Ureter (tissue), 1 donor: ENCODE results near the gene RIMS4. TPM values are rescaled to one million over a fixed set of nuclear protein-coding genes. Genes with fewer than 3 reads are reported as not detected.

ENCODE experiments used
- DNase-seq: peaks from one replicate; pipeline ENCODE4 v3.0.0-alpha.2; 2020; ENCODE audit warnings: low spot score
- total RNA-seq: library from RNA; stranded (reverse); gene quantifications from one replicate; pipeline ENCODE4 v1.2.4, GENCODE V29; 2023
- donor health status: DM: yes; HTN: yes; CAD: no.

The RIMS4 gene
- total RNA-seq, 1 donor from 2014 or later: 0.44 TPM

DNA sequence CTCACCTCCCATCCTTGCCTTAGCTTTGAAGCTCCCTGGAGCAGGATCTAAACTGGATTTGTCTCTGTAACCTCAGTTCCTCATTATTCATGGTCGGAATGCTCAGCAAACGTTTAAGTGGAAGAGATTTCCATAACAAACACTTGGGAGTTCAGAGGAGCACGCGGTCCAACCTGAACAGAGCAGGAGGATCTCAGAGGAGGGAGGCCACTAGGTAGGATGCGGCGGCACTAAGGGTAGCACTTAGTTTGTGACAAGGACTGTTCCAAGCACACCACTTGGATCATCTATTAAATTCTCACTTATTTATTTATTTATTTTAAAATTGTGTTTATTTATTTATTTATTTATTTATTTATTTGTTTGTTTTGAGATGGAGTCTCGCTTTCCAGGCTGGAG lies 108.5 kb downstream of the RIMS4 start:
- no peak for DNase-seq

Other genes with a start within 250 kb of the RIMS4 start
- 95.0 TPM for gene PKIG, start 228.0 kb downstream of the RIMS4 start, total RNA-seq
- 3.6 TPM for gene ADA, start 158.8 kb downstream of the RIMS4 start, total RNA-seq
- 1.1 TPM for gene CCN5, start 95.2 kb downstream of the RIMS4 start, total RNA-seq
- 3.4 TPM for gene KCNK15, start 64.7 kb downstream of the RIMS4 start, total RNA-seq
- gene YWHAB, start 75.2 kb upstream of the RIMS4 start, total RNA-seq: 314 TPM
- gene PABPC1L, start 99.5 kb upstream of the RIMS4 start, total RNA-seq: 79.4 TPM
- 57.1 TPM for gene TOMM34, start 149.9 kb upstream of the RIMS4 start, total RNA-seq
- 53.3 TPM for gene STK4, start 156.0 kb upstream of the RIMS4 start, total RNA-seq